B cell (primary cell): ENCODE measurements around the gene PRRT1. TPM values are rescaled to one million over a fixed set of nuclear protein-coding genes. Genes with fewer than 3 reads are reported as not detected.

Experiments used
- ATAC-seq: fragments of 200-7000 bp; cut with Tn5 transposase; one replicate; pipeline ENCODE4 v1.10.0; 2021; ENCODE audit warnings: low read depth, mild to moderate bottlenecking, moderate number of reproducible peaks, moderate library complexity
- CTCF ChIA-PET: fragments of 350-600 bp; sonication (Branson Sonifier 250); formaldehyde crosslinking; loops from one replicate; lab custom pipeline; 2021; ENCODE audit warnings: antibody characterized with exemption, inconsistent platforms; lab: Charles Lee
- POLR2A ChIA-PET: fragments of 350-600 bp; sonication (Branson Sonifier 250); formaldehyde crosslinking; loops from one replicate; lab custom pipeline; 2021; ENCODE audit warnings: antibody characterized with exemption; lab: Charles Lee
- DNase-seq: peaks from one replicate; pipeline ENCODE4 v3.0.0; 2013
- H2AFZ ChIP-seq: 2 replicates; pipeline ENCODE4 v1.6.1; 2012; ENCODE audit warnings: mild to moderate bottlenecking, low read depth, low read length; ENCODE audit not compliant: insufficient read depth, poor library complexity, severe bottlenecking
- H3K27ac ChIP-seq, 2 donors: 1 replicate in 1 of 2; 2 replicates in 1 of 2; pipeline ENCODE4 v1.5.1; 2012 to 2013; ENCODE audit warnings: low read length in 2 of 2, mild to moderate bottlenecking in 2 of 2, moderate library complexity in 1 of 2
- H3K27me3 ChIP-seq, 4 experiments: fragments of 200-600 bp in 1 of 4; sonication (generic) in 1 of 4; replicated peaks in 1 of 4; 1 replicate in 2 of 4; 2 replicates in 2 of 4; pipeline versions ENCODE4 v1.6.1 to v1.7.0; 2013 to 2016; ENCODE audit warnings: low read length in 3 of 4, mild to moderate bottlenecking in 2 of 4, mixed read lengths in 1 of 4, moderate library complexity in 1 of 4; ENCODE audit not compliant: insufficient read depth in 4 of 4, control insufficient read depth in 3 of 4; ENCODE audit errors: control extremely low read depth in 1 of 4
- H3K36me3 ChIP-seq, 2 experiments: replicated peaks in 1 of 2; 1 replicate in 1 of 2; 2 replicates in 1 of 2; pipeline versions ENCODE4 v1.6.1 to v1.7.1; 2013; ENCODE audit warnings: low read length in 1 of 2; ENCODE audit not compliant: insufficient read depth in 2 of 2, control insufficient read depth in 1 of 2; ENCODE audit errors: control extremely low read depth in 1 of 2, extremely low read depth in 1 of 2
- H3K4me1 ChIP-seq, 2 donors: fragments of 200-600 bp in 1 of 2; sonication (generic) in 1 of 2; 1 replicate in 1 of 2; 2 replicates in 1 of 2; pipeline versions ENCODE4 v1.5.1 to v1.6.1; 2013 to 2017; ENCODE audit warnings: low read length in 2 of 2; ENCODE audit not compliant: control insufficient read depth in 2 of 2, insufficient read depth in 2 of 2
- H3K4me2 ChIP-seq: replicated peaks from 2 replicates; pipeline ENCODE3; 2012; ENCODE audit warnings: mild to moderate bottlenecking, low read depth, low read length; ENCODE audit not compliant: poor library complexity, severe bottlenecking
- H3K4me3 ChIP-seq, 5 experiments: fragments of 200-600 bp in 1 of 5; sonication (generic) in 1 of 5; 1 replicate in 3 of 5; 2 replicates in 2 of 5; pipeline versions ENCODE4 v1.5.1 to v1.7.0; 2011 to 2016; ENCODE audit warnings: low read length in 4 of 5, mild to moderate bottlenecking in 4 of 5, low read depth in 2 of 5, control low read depth in 1 of 5, moderate library complexity in 1 of 5; ENCODE audit not compliant: insufficient read depth in 1 of 5; ENCODE audit errors: control extremely low read depth in 1 of 5, extremely low read depth in 1 of 5
- H3K79me2 ChIP-seq: fragments of 200-600 bp; sonication (generic); one replicate; pipeline ENCODE4 v1.6.0; 2016; ENCODE audit warnings: low read length; ENCODE audit not compliant: control insufficient read depth, insufficient read depth
- H3K9ac ChIP-seq: fragments of 200-600 bp; sonication (generic); 2 replicates; pipeline ENCODE4 v1.6.1; 2017; ENCODE audit warnings: mild to moderate bottlenecking, low read length, moderate library complexity
- H3K9me3 ChIP-seq, 3 donors: one replicate each; pipeline versions ENCODE4 v1.6.1 to v1.7.1; 2013; ENCODE audit warnings: low read length in 2 of 3; ENCODE audit not compliant: control insufficient read depth in 2 of 3, insufficient read depth in 1 of 3; ENCODE audit errors: control extremely low read depth in 1 of 3
- H4K20me1 ChIP-seq: 2 replicates; pipeline ENCODE4 v1.6.0; 2012; ENCODE audit warnings: mild to moderate bottlenecking, low read length; ENCODE audit not compliant: insufficient read depth, control insufficient read depth, poor library complexity, severe bottlenecking
- H3K27ac Mint-ChIP-seq: one replicate; pipeline ENCODE4 v1.8.0; 2021; ENCODE audit warnings: mixed read lengths
- H3K27me3 Mint-ChIP-seq: one replicate; pipeline ENCODE4 v1.8.0; 2021; ENCODE audit warnings: mixed read lengths
- H3K4me1 Mint-ChIP-seq: one replicate; pipeline ENCODE4 v1.8.0; 2021; ENCODE audit warnings: mixed read lengths
- H3K4me3 Mint-ChIP-seq: one replicate; pipeline ENCODE4 v1.8.0; 2021; ENCODE audit warnings: mixed read lengths
- H3K9me3 Mint-ChIP-seq: one replicate; pipeline ENCODE4 v1.8.0; 2022; ENCODE audit warnings: mixed read lengths; ENCODE audit not compliant: insufficient read depth
- CTCF ChIP-seq: fragments of 200-600 bp; IDR thresholded peaks from one replicate; pipeline ENCODE4 v1.8.0; 2022; ENCODE audit warnings: antibody characterized with exemption, mild to moderate bottlenecking
- EZH2 ChIP-seq: IDR thresholded peaks from 2 replicates; pipeline ENCODE4 v1.6.1; 2012; ENCODE audit warnings: borderline replicate concordance, low read depth, mild to moderate bottlenecking, moderate library complexity, low read length; ENCODE audit not compliant: insufficient read depth, poor library complexity, severe bottlenecking
- WGBS: methylation state at CpG from one replicate; pipeline ENCODE4 v1.1.5; 2013; ENCODE audit warnings: missing lambda C conversion rate; ENCODE audit not compliant: insufficient coverage; 5-methylcytosine and 5-hydroxymethylcytosine counted together
- intact Hi-C: fragments of 100-400 bp; cut with micrococcal nuclease; formaldehyde crosslinking; loops from one replicate; pipeline ENCODE4 v1.10.0; 2022
- polyA plus RNA-seq: library from polyadenylated mRNA; depleted of rRNA; stranded (reverse); fragments of >200 nt; gene quantifications from 2 replicates; pipeline ENCODE4 v1.2.3, GENCODE V29; 2012
- total RNA-seq, 2 donors: library from RNA; stranded (reverse); fragments of 120-200 nt in 1 of 2; gene quantifications; 1 replicate in 1 of 2; 2 replicates in 1 of 2; pipeline versions ENCODE4 v1.2.3 to v1.2.4, GENCODE V29; 2013 to 2022

Gene PRRT1
- total and polyA plus RNA-seq, 2 donors (not counting 1 experiment from before 2014, with no cell fraction given): not detected

- H2AFZ ChIP-seq: peak within 1 kb of the TSS; percentile 90
- CTCF ChIA-PET: interaction anchor here (0.6 to 4.8 kb wide), 12 partner anchors 8 to 1494 kb away, joined by 3 to 40 read pairs (median 3); partner anchors contain the start of genes GPSM3 and LY6G5C
Measured at GRCh38 chr6:32127717-32128592, 23.8 kb downstream of the PRRT1 start, which contains the start of gene ATF6B. Gene ATF6B, minus strand, starts transcription at chr6:32128246. Its CDS starts 39 bp downstream, at chr6:32128207.

More at GRCh38 chr6:32127717-32128592, 23.8 kb downstream of the PRRT1 start, which contains the start of gene ATF6B:
- Histone ChIP-seq H4K20me1 (peaks cover 9% of the 10 kb centered on the region), H3K79me2 (peaks cover 50% of the 10 kb centered on the region), H3K4me1 (peaks cover 26 to 36% of the 10 kb centered on the region in 2 donors), H3K4me2 (peak within 1 kb of the TSS; percentile 86), H3K9ac (peak within 1 kb of the TSS; percentile 92), H3K27me3 (no peaks in the 10 kb centered on the region), H3K4me3 (peak within 1 kb of the TSS; percentile 82 to 100 (median 99)), H3K9me3 (peaks cover 0 to 2% (median 0%) of the 10 kb centered on the region in 3 donors), H3K27ac (peak within 1 kb of the TSS; percentile 62 to 91), H3K36me3 (peaks cover 7 to 39% of the 10 kb centered on the region in 2 experiments)
- H3K27ac Mint-ChIP-seq: peak within 1 kb of the TSS; percentile 95
- no peak for TF ChIP-seq CTCF
- TF ChIP-seq EZH2: no peak
- H3K9me3 Mint-ChIP-seq: no peaks in the 10 kb centered on the region
- POLR2A ChIA-PET: interaction anchor here (0.5 to 2.0 kb wide), 9 partner anchors 14 to 766 kb away, joined by 3 to 15 read pairs (median 5); partner anchors contain the start of genes DXO, GPSM3 and PBX2
- H3K4me3 Mint-ChIP-seq: peak within 1 kb of the TSS; percentile 98
- WGBS: under 1% methylated on average over 44 of the region's 44 CpGs
- intact Hi-C loops: loop anchor here (1.0 to 10.0 kb wide), 2 partner anchors 50 to 667 kb away; partner anchors contain the start of gene RNF5
- H3K4me1 Mint-ChIP-seq: peaks cover 48% of the 10 kb centered on the region
- peak; percentile 92 for ATAC-seq
- H3K27me3 Mint-ChIP-seq: no peaks in the 10 kb centered on the region
- DNase-seq: peak; percentile 98
